SW480 (cell line): ENCODE results near the gene NR3C1.
A peak's percentile ranks its signal among the peaks of the same experiment; 100 is the strongest.

Experiments used
- DNase-seq: peaks from one replicate; pipeline ENCODE4 v3.0.0-alpha.2; 2016; ENCODE audit warnings: low spot score

The NR3C1 gene

DNA sequence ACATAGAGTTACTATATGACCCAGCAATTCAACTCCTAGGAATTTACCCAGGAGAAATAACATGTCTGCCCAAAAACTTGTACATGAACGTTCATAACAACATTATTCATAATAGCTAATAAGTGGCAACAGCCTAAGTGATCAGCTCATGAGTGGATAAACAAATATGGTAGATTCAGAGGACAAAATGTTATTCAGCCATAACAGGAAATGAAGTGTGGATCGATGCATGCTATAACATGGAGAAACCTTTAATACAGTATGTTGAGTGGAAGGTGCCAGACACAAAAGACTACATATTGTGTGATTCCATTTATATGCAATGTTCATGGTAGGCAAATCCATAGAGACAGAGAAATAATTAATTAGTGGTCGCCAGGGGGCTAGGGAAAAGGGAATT is 22.3 kb upstream of the NR3C1 start:
- no peak for DNase-seq

DNA sequence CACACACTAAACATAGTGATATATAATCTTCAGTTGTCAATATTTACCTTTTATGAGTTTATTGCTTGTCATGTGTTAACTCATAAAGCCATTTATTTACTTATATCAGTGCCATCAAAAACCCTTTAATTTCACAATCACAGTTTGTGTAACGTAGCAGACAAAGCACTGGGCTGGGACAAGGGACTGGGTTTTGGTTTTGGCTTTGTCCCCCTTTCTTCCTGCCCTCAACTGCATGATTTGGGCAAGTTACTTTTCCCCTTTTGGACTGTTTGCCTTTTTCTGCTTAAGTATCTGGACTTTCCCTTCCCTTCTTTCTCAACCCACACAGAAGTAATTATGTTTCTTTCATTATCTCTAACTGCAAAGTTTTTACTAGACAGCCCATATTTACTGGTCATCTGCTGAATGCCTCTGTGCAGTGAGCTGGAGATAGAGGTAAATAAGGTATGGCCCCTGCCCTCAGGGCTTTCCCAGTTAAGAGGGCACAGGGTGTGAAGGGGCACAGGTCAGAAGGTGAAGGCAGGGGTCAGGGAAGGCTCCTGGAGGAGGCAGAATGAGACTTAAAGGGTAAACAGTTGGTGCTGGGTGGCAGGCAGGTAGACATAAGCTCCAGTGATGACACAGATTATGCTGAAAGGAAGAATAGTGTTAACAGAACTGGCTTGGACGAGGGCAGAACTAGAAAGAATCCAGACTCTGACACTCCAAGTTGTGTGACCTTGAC is 14.8 kb upstream of the NR3C1 start:
- DNase-seq: no peak

DNA sequence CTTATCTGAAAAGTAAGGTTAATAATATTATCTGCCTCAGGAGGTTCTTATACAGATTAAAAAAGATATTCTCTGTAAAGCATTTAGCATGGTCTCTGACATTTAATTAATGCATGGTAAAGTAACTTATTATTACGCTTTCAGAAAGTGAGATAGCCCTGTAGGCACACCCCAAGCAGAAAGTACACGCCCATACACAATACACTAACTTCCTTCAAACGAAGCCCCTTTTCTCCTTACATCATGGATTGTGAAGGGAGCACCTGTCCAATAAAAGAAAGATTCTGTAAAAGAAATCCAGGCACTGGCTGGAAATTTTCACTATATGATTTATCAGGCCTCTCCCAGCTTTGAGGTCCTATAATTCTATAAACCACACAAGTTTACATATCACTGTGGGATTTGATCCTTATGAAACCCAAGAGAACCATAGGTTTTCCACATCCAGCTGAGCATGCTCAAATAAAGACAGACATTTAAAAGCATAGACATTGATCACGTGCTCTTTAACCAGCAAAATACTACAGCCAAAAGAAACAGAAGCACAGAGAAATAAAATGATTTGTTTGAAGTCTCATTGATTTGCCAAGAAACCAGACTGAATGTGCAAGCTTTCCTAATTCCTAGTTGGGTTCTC is 14.1 kb upstream of the NR3C1 start:
- DNase-seq: no peak

DNA sequence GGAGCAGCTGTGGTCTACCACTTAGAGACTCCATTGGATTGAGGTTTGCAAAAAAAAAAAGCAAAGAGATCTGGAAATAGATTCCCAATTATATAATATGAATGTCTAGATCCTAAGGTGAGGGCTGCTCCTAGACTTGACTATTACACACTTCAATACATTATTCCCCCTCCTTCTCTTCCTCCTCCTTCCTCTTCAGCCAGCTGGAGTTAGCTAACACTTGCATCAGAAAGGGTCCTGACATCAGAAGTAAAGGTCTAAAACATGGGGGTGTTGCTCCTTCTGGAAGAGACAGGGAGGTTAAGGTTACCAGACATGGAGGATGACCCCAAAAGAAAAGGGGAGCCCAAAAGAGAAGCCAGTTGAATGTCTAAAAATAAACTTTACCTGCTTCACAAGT is 12.9 kb upstream of the NR3C1 start:
- DNase-seq: no peak

DNA sequence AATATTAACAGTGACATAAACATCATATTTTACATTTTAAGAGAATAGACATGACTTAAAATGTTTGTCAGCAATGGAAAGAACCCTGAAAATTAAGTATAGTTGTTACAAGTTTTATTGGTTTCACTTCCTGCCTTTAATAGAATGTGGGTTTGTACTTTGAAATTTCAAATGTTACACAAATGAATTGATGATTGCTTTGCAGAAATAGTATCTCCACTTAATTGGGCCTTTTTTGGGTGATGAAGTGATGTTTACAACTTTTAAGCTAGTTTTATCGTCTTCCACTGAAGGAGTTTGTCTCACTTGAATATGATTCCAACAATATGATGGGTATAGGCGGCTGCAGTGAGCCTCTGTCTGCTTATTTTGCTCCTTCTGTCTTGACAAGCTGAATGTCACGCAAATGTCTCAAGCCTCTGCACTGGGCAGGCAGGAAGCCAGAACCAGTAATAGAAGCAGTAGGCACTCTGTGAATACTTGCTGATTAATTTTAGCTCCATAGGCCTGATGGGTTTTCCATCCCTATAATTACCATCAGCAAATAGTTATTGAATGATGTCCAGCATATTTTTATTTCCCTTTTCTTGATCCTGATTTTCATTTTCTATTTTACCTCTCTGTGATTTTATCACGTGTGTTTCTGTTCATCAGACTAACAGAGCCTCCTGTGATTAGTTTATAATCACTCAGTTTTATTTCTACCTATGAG is 10.6 kb upstream of the NR3C1 start:
- DNase-seq: no peak

DNA sequence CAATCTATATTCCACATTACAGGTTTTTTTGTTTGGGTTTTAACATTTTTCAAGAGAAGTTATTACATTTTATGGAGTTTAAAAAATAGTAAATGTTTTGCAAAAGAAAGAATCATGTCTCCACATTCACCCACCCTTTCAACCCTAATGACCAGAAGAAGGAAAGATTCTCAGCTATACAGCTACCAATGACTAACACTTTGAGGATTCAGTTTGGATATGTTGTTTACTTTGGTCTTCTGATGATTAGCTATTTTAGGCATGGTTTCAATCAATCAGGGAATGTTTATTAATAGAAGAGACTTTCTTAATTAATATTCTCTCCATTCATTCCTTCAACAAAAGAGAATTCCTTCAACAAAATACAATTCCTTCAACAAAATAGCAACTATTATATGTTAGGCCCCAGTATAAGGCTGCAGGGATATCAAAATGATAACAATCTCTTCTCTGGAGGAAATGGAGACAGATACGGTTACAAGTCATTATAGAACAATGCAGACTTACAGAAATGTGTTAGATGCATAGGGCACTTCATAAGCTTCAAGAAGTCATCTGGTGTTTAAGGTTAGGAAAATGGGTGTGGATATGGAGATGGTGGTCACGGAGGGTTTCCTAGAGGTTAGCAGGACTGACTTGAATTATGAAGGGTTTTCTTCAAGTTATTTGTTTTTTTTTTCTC is 9.3 kb upstream of the NR3C1 start:
- no peak for DNase-seq

DNA sequence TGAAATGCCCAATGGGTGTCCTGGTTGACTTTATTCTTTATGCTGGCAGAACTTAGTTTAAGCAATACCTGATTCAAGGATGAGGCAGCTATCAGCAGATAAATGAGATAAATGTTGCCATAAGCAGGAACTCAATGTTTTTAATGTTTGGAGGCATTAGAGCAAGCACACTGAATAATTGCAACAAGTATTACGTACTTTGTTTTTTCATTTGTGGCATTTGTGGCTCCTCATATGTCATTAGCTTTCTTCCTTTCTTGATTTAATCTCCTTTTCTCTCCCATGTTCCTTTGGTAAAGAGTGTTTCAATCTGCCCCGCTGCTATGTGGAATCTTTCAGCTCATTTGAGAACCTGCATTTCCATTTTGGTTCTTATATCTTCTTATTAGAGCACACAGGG is 6.4 kb upstream of the NR3C1 start:
- no peak for DNase-seq

DNA sequence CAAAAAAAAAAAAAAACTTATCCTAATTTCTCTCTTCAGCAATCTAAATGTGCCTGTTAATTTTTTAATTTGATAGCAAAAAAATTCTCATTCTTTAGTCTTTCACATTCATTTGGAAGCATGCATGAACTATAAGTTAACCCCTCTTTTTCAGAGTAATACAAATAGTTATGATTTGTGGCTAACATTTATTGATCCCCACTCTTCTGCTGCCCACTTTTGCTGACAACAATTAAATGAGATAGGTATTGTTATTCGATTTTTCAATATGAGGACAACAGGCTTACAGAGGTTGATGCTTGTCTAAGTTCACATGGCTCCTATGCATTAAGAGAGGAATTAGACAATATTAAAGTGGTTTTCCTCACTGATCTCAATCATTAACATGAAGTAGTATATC is 2.9 kb upstream of the NR3C1 start:
- DNase-seq: no peak

DNA sequence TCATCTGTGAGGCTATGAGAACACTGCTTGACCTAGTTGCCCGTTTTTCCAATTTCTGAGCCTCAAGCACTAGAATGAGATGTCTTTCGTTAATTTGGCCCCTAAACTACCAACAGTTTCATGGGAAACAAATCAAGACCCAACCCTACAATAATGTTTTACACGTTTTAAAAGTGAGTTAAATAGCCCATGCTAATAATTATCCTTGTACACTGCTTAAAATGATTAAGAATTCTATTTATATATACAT is 2.3 kb upstream of the NR3C1 start:
- no peak for DNase-seq

DNA sequence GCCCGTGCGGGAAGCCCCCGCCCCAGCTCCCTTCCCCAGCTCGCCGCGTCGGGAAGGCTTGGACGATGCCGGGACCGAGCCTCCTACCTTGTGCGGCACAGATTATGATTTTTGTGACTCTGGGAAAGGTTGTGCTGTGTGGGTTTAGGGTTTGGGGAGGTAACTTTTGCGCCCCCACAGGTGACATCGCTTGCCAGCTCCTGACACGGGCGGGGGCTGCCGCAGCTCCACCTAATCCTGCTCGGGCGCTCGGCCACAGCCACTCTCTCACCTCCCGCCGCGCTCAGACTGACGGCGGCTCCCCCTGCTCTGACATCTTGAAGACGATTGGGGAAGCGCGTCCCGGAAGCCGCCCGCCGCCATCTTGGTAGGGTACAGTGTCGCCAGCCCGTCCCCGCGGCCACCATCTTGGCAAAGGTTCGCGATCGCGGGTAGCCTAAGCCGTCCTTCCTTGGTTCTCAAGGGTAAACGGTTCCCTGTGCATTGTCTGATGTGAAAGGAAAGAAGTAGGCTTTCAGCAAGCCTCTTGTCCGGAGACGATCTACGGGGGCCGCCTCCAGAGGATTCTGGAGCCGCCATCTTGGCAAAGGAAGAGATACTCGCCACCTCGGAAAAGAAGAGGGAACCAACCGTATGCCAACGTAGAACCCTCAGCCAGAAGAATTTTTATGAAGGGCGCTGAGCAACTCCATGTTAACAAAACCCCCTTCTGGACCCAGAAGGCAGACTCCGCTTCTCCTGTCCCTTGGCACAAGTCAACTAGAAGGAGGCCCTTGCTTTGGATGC is 1.8 kb upstream of the NR3C1 start:
- no peak for DNase-seq

DNA sequence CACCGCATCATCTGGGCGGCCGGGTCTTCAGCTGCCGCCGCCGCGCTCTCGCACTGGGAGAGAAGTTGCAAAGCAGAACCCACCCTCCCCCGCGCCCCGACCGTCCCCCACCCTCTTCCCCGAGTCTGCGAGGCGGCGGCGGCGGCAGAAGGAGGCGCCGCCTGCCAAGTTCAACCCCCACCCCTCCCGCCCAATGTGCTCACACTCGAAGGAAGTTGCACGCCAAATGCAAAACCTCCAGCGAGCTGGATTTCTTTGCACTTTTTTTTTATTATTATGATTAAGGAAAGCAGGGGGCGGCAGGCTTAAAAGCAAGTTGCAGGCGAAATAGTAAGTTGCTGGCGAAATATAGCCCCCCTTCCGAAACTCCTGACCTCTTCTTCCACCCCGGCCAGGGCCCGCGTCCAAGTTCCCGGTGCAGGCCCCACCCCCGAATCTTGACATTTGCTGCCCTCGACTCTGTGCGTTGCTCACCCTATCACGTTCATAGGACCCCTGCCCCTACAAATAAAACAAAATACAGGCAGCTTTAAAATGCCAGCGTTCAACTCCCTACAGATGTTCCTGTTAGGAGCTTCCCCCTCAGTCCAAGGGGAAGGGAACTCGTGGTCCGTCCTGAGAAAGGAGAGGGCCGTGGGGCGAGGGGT is 1.1 kb upstream of the NR3C1 start:
- DNase-seq: no peak

DNA sequence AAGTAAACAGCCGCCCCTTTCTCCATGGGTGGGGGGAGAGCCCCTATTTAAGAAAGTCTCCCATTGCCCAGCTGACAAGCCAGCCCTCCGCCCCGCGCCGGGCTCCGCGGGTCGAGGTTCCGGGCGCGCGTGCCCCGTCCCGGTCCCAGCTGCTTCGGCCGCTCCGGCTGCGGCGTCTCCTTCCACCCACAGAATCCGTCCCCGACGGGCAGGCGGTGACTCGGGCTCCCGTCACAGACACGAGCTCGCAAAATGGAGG is 223 bp downstream of the NR3C1 start:
- DNase-seq: no peak

DNA sequence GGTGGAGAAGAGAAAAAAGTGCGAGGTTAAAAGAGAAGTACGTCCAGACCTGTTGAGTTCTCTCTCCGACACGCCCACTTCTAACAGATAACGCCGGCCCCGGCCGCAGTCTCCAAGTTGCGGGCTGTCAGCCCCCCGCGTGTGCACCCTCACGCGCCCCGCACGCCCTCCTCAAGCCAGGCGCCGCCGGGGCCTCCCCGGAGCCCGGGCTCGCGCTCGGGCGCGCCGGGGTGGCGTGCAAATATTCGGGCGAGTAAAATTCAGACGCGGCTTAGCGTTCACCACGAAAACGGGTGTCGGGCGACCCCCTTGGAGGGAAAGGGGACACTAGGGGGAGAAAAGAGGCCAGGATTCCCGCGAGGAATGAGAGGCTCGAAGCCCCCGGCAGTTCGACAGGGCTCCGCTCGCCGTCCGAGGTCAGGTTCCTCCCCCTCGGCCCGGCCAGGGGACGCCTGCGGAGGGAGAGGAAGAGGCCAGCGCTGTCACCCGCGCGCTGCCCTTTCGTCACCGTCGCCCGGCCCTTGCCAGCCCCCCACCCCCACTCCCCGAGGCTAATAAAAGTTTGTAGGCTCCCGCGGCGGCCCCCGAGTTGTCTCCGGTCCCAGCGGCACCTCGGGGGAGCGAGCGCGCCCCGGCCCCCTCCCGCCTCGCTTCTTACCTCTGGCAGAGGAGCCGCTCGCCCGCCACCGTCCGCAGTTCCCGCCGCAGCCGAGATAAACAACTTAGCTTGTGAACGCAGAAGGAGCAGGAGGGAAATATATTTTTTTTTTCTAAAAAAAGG is 743 bp downstream of the NR3C1 start:
- DNase-seq: peak; percentile 44

DNA sequence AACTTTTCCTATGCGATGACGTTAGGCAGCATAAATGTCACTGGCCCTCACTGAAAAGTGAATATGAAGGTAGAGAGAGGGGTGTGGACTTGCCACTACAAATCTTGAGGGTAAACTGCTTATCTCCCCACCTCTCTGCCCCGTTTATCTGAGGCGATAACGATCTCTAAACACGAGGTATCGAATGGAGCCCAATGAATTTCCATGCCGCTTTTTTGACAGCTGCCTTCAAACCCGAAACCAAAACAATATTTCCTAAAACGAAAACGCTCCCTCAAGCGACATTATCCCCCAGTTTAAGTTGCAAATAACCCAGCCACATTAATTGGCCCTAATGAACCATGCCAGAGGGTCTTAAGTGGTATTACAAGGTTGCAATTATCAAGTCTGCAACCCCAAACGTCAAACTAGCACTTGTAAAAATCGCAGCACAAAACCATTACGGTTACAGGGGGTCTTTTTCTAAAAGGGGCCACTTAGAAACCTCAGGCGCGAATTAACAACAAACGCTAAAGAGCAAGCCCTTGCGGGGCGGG is 1.4 kb downstream of the NR3C1 start:
- DNase-seq: no peak

DNA sequence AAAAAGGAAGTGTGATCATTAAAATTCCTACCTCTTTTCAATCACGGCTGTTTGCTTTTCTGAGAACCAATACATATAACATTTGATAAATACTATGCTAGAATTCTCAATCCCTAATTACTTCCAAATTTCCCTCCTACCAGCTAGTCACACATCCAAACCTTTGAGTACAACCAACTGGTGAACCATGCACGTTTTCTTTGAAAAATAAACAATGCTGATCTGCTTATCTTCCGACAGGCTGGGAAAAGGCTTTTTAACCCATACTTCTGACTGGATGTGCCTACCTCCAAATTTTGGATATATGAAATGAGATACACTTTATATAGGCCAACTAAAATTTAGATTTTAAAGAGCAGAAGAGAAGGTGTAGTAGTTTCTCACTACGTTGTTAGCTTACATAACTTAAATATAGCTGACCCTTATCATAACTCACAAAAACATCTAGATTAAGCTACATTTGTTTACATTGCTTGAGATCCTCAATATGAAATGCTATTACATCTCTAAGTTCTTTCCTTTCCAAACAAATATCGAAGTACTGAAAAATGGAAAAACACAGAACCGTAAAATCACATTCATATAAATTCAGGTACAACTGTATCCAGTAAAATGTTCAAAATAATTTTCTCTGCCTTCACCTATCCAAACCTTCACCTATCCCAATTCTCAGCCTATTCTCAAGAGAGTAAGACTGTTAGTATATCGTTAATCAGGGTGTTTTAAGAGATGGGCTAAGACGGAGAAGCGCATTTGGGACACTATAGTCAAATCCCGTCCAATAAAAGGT is 2.1 kb downstream of the NR3C1 start:
- no peak for DNase-seq

DNA sequence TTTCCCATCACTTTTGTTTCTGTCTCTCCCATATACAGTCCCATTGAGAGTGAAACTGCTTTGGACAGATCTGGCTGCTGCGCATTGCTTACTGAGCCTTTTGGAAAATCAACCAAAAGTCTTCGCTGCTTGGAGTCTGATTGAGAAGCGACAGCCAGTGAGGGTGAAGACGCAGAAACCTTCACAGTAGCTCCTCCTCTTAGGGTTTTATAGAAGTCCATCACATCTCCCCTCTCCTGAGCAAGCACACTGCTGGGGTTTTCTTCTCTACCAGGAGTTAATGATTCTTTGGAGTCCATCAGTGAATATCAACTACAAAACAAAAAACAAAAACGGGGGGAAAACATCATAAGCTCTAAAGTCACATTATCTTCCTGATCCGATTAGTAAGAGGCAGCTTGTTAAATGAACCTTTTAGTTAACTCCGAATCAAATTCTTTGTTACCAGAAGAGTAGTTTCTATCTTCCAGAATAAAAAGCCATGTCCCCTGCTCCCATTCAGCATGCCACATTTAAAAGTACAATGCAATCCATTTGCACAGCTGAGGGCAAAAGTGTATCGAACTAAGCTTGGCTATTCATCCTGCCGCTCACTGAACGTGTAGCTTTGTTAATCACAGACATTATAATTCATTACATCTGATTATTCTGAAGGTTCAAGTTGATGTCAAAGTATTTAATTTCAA is 2.8 kb downstream of the NR3C1 start:
- no peak for DNase-seq

DNA sequence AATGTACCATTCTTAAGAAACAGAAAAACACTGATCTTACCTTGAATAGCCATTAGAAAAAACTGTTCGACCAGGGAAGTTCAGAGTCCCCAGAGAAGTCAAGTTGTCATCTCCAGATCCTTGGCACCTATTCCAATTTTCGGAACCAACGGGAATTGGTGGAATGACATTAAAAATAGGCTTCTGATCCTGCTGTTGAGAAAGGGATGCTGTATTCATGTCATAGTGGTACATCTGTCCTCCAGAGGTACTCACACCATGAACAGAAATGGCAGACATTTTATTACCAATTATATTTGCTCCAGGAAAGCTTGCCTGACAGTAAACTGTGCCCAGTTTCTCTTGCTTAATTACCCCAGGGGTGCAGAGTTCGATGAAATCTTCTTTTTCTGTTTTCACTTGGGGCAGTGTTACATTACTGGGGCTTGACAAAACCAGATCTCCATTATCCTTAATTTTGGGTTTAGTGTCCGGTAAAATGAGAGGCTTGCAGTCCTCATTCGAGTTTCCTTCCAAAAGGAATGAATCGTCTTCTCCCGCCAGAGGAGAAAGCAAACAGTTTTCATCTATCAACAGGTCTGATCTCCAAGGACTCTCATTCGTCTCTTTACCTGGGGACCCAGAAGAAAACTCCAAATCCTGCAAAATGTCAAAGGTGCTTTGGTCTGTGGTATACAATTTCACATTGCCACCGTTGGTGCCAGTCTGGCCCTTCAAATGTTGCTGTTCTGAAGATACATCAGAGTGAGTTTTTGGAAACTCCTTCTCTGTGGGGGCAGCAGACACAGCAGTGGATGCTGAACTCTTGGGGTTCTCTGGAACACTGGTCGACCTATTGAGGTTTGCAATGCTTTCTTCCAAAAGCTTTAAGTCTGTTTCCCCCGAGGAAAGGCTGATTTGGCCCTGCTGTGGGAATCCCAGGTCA is 3.6 kb downstream of the NR3C1 start:
- DNase-seq: no peak

DNA sequence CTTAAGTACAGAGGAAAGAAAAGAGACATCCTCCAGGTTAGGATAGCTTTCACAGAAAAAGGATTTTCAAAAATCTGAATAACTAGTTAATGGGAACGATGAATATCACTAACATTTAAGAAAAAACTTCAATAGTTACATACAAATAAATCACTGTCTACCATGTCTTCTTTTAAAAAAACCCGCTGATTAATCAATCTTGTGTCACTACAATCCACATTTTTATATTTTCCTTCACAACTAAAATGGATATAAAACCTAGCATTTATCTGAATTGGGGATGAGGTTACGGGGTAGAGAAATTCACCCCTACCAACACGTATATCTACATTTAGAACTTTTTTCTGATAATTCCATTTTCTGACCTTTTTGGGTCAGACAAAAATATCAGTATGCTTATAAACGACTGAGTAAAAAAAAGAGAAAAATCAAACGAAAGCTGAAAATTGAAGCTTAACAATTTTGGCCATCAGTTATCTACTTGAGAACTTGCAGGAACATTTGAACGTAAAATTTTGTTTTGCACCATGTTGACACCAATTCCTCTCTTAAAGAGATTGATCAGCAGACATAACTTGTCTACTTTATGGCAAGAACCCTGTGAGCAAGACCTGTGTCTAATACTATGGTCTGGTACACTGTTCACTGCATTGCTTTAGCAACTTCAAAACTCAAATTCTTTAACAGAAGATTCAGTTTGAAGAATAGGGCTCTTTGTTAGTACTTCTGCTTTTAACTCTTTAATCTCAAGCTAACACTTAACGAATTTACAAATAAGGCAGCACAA is 4.8 kb downstream of the NR3C1 start:
- DNase-seq: no peak
